Measurements from ENCODE around the gene TERB1.
A peak's percentile ranks its signal among the peaks of the same experiment; 100 is the strongest.
"Not testable (repeated sequence)": the region's sequence is repeated elsewhere in the genome, so short reads cannot be mapped to it uniquely, and the experiment has no call there.

TERB1 gene

DNA sequence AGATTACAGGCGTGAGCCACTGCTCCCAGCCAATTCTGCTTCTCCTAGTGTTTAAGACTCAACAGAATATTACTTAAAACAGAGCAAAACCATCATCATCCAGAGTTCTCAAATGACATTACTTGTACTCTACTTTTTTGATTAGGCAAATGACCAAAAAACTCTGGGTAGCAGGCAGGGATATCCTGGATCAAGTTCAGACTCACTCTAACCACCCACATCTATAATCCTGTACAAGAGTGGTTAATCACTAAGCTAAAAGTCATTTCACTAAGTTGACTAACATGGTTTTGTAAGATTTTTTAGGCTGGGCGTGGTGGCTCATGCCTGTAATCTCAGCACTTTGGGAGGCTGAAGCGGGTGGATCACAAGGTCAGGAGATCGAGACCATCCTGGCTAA, 22.6 kb upstream of the TERB1 start:
- no peak for DNase-seq

DNA sequence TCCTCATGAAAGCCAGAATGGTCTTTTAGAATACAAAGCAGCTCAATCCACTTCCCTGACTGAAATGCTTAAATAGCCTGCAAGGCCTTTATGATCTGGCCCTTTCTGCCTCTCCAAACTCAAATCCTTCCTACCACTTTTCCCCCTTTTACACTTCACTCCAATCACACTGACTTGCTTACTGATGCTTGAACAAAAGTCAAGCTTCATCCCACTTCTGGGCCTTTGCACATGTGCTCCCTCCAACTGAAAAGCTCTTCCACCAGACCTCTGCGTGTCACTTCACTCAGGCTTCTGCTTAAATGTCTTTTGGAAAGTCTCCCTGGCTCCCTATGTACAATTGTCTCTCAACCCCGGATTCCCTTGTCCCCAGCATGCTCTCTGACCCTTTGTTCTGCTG, 13.3 kb upstream of the TERB1 start:
- no peak for DNase-seq

DNA sequence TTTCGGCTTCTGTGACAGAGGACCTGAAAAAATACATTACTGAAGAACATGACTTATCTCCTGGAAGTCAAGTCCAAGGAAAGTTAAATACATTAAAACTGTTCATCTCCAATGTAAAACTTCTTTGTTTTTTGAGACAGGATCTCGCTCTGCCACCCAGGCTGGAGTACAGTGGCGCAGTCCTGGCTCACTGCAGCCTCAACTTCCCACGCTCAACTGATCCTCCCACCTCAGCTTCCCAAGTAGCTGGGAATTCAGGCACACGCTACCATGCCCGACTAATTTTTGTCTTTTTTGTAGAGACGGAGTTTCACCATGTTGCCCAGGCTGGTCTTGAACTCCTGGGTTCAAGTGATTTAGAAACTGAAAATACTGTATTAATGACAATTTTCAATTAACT, 9.7 kb upstream of the TERB1 start:
- DNase-seq: no peak

GRCh38 chr16:66810391-66810790, 9.0 kb upstream of the TERB1 start:
- DNase-seq: no peak

GRCh38 chr16:66809765-66810164, 8.4 kb upstream of the TERB1 start:
- no peak for DNase-seq

- peak in 1 of 2 experiments; percentile 4 for DNase-seq
Observed at GRCh38 chr16:66802159-66802558, 775 bp upstream of the TERB1 start.

DNA sequence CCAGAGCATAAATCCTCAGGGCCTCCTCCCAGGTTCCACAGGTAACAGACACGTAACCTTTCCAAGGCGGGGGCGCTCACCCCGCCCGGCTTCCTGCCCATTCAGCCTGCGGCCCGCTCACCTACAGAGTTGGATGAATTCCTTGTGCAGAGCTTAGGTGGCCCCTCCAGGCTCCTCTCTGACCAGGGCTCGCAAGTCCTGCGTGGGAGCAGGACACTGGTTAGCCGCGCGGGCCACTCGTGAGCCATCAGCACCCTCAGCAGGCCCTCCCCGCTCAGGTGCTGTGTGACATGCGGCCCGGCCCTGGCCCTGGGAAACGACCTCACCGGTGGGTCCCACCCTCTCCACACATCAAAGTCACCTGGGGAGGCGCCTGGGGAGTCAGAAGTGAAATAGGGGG, 528 bp downstream of the TERB1 start:
- no peak for DNase-seq

GRCh38 chr16:66798161-66798560, 3.2 kb downstream of the TERB1 start:
- no peak for DNase-seq

- not testable (repeated sequence) for DNase-seq
Observed at GRCh38 chr16:66793984-66794383, 7.4 kb downstream of the TERB1 start.

- DNase-seq: no peak
Observed at GRCh38 chr16:66790130-66790733, 11.2 kb downstream of the TERB1 start.

DNA sequence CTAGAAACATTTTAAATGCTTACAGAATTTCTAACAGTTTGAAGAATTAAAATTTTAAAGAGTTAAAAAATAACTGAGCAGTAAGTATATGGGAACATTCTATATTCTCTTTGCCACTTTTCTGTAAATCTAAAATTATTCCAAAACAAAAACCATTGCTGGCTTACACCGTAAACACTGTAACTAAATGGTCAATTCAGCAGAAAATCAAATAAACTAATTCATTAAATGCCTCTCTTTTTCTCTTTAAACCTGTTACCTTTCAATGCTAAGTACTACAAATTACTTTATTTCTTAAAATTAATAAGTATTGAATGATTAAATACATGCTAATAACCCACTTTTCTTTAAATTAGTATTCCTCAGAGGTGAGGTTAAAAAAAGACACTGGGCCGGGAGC, 14.0 kb downstream of the TERB1 start:
- no peak for DNase-seq

DNA sequence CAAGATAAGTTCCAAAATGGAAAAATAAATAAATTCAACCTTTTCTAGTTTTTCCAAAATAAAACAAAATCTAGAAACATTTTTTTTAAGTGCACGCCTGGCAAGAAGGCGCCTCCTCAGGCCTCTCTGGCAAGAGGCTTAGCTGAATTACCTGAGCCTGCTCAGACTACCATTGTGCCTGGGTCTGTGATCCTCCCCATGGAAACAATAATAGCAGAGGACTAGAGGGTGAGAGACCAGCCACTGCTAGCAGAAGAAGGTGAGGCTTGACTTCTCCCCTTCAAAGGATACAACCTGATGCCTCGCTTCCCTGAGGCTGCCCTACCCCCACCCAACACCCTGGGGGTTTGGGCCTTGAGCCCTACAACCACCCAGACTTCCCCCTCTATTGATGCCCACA, 14.8 kb downstream of the TERB1 start:
- DNase-seq: no peak

DNA sequence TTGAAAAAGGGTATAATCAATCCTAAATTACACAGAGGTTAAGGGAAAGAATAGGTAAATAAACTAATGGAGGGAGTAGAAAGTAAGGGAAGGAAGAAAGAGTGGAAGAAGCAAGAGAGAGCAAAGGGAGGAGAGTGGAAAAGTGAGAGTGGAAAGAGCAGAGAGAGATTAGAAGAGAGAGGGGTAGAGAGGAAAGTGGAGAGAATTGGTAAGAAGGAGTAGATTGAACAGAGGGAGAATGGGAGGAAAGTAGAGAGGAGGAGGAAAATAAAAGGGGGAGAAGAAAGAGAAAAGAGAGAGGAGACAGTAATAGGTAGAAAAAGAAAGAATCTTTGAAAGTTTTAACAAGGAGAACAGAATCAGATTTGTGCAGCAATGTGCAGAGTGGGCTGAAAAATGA, 24.9 kb downstream of the TERB1 start:
- no peak for DNase-seq

DNA sequence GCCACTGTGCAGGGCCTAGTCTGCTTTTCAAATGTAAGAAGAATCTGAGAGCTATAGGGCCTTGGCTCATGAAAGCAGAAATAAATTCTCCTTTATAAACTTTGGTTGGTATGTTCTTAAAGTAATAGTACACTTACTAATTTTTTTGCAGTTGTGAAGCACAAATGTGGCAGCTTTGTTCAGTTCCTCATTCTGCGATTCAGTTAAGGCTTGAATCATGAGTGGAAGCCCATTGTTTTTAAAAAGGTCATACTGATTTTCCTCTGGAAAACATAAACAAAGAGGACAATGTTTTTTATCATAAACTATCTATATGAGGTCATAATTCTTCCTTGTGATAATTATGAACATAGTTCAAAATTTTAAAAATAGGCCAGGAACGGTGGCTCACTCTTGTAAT, 26.4 kb downstream of the TERB1 start:
- no peak for DNase-seq

- no peak for DNase-seq
Observed at GRCh38 chr16:66758086-66758485, 43.3 kb downstream of the TERB1 start.

GRCh38 chr16:66754819-66755218, 46.6 kb downstream of the TERB1 start:
- DNase-seq: no peak

DNA sequence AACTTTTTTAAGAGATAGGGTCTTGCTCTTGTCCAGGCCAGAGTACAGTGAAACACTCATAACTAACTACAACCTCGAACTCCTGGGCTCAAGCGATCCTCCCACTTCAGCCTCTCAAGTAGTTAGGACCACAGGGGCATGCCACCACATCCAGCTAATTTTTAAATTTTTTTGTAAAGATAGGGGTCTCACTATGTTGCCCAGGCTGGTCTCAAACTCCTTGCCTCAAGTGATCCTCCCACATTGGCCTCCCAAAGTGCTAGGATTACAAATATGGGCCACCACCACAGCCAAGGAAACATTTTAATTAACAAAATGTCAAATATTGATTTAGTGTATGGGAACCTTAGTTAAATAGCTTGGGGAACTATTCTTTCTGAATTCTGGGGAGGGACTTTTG, 47.2 kb downstream of the TERB1 start:
- DNase-seq: no peak

- DNase-seq: no peak
Observed at GRCh38 chr16:66752958-66753357, 48.4 kb downstream of the TERB1 start.

- no peak for DNase-seq
Observed at GRCh38 chr16:66752379-66752778, 49.0 kb downstream of the TERB1 start.

GRCh38 chr16:66751992-66752322, 49.4 kb downstream of the TERB1 start:
- DNase-seq: no peak

- peak; percentile 57 to 58 for DNase-seq
Observed at GRCh38 chr16:66751303-66751991, 49.9 kb downstream of the TERB1 start, which contains the start of gene DYNC1LI2. DYNC1LI2 (minus strand) TSS chr16:66751609; CDS start chr16:66751591, 18 bp downstream.

DNA sequence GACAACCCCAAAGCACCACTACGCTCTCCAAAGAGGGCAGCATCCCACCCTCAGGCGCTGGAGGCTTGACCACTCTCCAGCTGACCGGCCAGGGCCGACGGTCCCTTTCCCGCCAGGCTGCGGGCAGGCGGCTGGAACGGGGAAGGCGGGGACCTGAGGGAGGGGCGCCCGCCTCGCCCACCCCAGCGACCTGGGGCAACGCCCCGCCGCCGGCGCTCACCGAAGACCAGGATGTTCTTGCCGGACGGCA, 50.4 kb downstream of the TERB1 start:
- DNase-seq: no peak

GRCh38 chr16:66750279-66751052, 50.9 kb downstream of the TERB1 start:
- DNase-seq: no peak

- DNase-seq: peak; percentile 98
Observed at GRCh38 chr16:66746682-66747081, 54.7 kb downstream of the TERB1 start.

- no peak for DNase-seq
Observed at GRCh38 chr16:66746048-66746447, 55.3 kb downstream of the TERB1 start.

Measured in AML-193 (cell line).